Hippocampal formation (tissue), 2 donors: ENCODE data around the gene GABRB1.
"Not testable (repeated sequence)": the region's sequence is repeated elsewhere in the genome, so short reads cannot be mapped to it uniquely, and the experiment has no call there.

Experiments used
- DNase-seq, 2 donors: peaks; one replicate each; lab custom pipeline; 2025; lab: John Stamatoyannopoulos, UW

Gene GABRB1

GRCh38 chr4:47309165-47309564, 277.8 kb downstream of the GABRB1 start:
- no peak for DNase-seq

- DNase-seq: no peak
These were observed 280.8 kb downstream of the GABRB1 start for GRCh38 chr4:47312170-47312569.

- no peak for DNase-seq
These were observed 282.0 kb downstream of the GABRB1 start for GRCh38 chr4:47313384-47313783.

GRCh38 chr4:47315346-47315745, 284.0 kb downstream of the GABRB1 start:
- no peak for DNase-seq

GRCh38 chr4:47326025-47326424, 294.7 kb downstream of the GABRB1 start:
- DNase-seq: no peak

GRCh38 chr4:47330866-47331265, 299.5 kb downstream of the GABRB1 start:
- DNase-seq: no peak

DNA sequence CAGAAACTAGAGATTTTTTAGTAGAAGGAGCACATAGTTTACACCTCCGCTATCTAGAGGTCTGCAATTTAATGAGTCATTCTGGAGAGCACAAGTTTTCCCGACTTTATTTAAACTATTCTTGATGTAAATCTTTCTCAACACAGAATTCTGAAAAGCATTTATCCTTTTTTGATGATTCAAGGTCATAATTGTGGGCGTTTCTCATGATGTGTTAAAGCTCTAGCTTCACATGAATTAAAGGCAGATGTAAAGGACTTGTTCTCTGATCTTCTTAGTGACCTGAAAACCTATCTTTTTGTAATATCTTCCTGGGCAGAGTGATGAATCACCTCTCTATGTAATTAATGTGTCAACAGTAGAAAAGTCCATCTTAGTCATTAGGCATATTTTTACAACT, 303.3 kb downstream of the GABRB1 start:
- no peak for DNase-seq

DNA sequence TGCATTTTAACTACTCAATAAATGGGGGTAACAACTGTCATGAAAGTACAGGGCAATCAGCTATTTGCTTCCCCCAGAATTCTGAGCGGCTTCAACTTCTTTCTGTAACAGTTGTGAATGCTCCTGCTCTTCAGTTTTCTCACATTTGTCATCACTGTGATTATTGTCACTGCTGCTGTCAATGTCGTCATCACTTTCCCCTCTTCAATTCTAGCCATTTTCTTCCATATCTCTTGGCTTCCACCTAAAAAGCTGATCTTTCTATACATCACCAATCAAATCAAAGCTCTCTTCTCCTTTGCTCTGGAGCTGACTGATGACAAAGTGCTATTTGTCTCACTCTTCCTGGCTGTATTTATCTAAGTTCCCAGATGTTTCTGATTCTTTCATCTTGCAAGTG, 306.5 kb downstream of the GABRB1 start:
- no peak for DNase-seq

DNA sequence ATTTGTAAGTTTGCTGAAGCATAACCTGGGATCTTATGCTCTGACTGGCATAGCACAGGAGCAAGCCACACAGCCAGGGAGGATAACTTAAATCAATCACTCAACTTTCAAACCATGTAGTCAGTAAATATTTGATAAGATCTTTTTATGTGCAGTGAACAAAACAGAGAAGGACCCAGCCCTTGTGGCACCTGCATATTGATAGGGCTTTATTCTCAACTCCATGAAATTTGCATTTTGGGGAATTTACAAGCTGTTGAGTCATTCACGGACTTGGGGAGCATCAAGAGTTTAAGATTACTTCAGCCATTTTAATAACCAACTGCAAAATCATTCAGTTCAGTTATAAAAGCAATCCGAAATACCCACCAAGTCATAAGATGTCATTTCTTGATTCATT, 309.5 kb downstream of the GABRB1 start:
- no peak for DNase-seq

DNA sequence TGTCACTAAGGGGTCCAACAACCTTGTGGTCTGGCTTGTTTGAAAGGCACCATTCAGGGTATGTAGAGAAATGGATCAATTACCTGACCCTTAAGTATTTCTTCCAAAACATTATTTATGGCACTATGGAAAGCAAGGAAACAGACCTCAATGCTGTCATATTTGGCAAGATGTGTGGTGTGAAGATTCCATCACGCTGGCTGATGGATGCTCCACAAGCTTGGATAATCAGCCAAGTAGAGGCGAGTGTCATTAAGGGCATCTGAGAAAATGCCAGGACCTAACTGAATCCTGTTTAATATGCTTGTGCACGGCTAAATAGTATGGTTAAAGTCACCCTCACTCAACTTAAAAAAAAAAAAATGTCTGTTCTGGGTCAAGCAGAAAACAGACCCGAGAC, 311.4 kb downstream of the GABRB1 start:
- no peak for DNase-seq

DNA sequence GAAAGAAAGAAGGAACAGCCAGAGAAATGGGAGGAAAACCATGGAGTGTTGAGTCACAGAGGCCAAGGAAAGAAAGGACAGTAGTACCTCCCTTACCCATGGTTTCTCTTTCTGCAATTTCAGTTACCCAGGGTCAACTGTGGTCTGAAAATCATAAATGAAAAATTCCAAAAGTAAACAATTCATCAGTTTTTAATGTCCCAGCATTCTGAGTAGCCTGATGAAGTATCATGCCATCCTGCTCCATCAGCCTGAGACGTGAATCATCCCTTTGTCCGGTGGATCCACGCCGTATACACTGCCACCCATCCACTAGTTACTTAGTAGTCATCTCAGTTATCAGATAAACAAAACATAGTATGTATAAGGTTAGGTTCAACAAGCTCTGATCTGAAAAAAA, 318.0 kb downstream of the GABRB1 start:
- DNase-seq: no peak

DNA sequence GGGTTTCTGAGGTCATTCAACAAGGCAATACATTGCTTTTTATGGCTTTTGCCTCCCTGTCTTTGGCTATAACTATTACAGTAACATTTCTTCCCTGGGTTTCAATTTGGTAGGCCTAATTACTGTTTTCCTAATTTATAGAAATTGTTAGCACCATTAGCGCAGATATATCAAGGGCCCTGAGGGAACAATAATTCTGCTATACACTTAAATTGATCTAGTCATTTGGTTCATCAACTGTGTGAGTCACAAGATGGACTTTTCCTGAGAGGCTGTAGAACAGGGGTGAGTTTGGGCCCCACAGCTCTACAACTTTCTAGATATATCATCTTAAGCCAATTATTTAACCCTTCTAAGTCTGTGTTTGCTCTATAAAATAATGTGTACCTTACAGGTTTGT, 324.2 kb downstream of the GABRB1 start:
- DNase-seq: no peak

GRCh38 chr4:47359891-47360290, 328.5 kb downstream of the GABRB1 start:
- peak in 1 of 2 donors; percentile 10 for DNase-seq

DNA sequence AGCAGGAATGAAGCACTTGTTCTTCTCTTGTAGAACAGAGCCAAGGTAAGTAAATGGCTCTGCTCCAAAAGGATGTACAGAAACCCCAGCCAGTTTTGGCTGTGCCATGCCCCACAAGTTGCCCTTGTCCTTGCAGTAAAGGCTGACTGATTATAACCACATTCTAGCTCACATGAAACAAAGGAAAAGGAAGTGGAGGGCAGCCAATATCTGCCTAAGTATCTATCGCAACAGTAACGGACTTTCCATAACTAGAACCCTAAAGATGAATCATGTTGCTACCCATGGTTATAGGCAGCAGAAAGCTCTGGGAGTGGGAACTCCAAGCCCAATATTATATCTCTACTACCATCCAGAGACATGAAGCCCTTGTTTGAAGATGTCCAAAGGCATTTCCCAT, 336.4 kb downstream of the GABRB1 start:
- no peak for DNase-seq

- no peak for DNase-seq
These were observed 336.8 kb downstream of the GABRB1 start for GRCh38 chr4:47368211-47368610.

DNA sequence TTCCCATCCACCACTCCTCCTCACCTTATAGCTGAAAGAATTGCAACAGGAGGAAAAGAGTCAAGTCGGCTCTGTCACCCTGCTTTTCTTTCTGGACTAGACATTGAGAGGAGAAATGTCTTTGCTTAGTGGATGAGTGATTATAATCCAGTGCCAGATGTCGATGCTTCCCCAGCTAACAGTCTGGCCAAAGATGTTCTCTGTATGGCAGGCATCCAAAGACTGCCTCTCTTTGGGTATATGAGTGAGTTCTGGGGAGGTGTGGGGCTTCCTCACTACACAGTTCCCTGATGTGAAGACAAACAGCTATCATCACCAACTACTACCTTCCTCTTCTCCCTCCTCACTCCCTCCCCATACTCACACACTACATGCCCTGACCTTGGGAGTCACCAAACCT, 341.2 kb downstream of the GABRB1 start:
- DNase-seq: no peak

- no peak for DNase-seq
These were observed 341.8 kb downstream of the GABRB1 start for GRCh38 chr4:47373174-47373573.

GRCh38 chr4:47373709-47374108, 342.3 kb downstream of the GABRB1 start:
- no peak for DNase-seq

GRCh38 chr4:47374477-47374876, 343.1 kb downstream of the GABRB1 start:
- no peak for DNase-seq

DNA sequence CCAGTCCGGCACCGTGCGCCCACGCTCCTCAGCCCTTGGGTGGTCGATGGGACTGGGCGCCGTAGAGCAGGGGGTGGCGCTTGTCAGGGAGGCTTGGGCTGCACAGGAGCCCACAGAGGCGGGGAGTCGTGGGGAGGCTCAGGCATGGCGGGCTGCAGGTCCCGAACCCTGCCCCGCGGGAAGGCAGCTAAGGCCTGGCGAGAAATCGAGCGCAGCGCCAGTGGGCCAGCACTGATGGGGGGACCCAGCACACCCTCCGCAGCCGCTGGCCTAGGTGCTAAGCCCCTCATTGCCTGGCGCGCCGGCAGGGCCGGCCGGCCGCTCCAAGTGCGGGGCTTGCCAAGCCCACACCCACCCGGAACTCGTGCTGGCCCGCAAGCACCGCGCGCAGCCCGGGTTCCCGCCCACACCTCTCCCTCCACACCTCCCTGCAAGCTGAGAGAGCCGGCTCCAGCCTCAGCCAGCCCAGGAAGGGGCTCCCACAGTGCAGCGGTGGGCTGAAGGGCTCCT, 346.7 kb downstream of the GABRB1 start:
- DNase-seq: not testable (repeated sequence)

DNA sequence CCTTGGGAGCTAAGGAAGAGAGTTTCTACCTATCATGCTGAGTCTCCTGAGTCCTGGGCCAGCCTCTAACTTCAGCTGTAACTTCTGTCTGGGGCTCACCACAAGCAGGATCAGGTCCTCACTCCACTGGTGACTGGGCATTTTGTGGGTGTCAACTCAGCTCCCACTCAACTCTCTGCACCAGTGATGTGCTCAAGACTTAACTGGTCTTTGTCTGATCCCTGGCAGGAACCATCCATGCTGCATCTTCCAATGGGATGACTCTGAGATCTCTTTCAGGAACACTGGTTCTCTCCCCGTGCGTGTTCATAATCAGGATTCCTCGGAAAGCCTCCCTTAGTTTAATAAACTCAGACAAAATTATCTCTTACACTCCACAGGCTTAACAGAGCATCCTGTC, 349.8 kb downstream of the GABRB1 start:
- DNase-seq: no peak

- no peak for DNase-seq
These were observed 351.5 kb downstream of the GABRB1 start for GRCh38 chr4:47382846-47383360.

DNA sequence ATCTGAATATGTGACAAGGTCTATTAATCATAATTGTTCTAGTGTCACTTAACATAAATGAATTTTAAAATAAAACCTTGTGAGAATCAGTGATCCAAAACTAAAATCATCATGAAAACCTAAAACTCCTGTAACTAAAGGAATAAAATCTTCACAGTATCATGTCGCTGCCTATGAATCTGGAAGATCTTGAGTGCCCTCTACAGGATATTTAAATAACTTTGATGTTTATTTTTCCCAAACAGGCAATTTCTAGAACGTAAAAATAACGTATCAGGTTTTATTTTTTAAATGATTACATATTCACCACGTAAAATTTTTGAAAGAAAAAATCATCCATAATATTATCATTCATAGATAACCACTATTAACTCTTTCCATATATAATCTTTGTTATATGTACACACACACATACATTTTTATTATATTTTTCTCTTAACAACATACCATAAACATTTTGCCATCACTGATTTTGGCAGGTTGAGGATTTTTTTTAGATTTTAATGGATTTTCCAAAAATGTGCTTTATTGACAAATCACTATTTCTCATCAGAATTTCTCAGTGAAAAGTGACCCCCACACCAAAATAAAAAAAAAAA, 352.6 kb downstream of the GABRB1 start:
- peak in 1 of 2 donors; percentile 84 for DNase-seq

DNA sequence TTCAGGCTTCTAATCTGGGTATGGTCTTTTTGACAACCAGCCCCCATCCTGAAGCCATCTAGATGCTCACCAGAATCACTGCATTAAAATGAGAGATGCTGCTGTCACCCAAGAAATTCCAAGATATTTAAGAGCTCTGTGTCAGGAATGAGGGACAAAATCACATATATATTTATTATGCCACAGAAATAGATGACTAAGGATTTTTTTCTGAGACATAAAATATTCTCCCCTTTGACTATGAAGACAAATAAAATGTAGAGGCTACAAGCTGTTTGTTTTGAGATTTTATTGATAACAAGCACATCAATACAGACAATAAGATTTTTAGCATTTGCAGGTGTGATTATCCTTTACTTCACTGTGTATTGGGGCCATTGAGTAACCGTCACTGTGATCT, 354.8 kb downstream of the GABRB1 start:
- DNase-seq: no peak
